NCI-H146 (cell line): ENCODE results near the gene DNAJB8.
A peak's percentile ranks its signal among the peaks of the same experiment; 100 is the strongest.

ENCODE experiments used
- DNase-seq: peaks from one replicate; lab custom pipeline; 2025; lab: John Stamatoyannopoulos, UW

The DNAJB8 gene

GRCh38 chr3:128493570-128494366 is 27.1 kb upstream of the DNAJB8 start:
- DNase-seq, result no peak

DNA sequence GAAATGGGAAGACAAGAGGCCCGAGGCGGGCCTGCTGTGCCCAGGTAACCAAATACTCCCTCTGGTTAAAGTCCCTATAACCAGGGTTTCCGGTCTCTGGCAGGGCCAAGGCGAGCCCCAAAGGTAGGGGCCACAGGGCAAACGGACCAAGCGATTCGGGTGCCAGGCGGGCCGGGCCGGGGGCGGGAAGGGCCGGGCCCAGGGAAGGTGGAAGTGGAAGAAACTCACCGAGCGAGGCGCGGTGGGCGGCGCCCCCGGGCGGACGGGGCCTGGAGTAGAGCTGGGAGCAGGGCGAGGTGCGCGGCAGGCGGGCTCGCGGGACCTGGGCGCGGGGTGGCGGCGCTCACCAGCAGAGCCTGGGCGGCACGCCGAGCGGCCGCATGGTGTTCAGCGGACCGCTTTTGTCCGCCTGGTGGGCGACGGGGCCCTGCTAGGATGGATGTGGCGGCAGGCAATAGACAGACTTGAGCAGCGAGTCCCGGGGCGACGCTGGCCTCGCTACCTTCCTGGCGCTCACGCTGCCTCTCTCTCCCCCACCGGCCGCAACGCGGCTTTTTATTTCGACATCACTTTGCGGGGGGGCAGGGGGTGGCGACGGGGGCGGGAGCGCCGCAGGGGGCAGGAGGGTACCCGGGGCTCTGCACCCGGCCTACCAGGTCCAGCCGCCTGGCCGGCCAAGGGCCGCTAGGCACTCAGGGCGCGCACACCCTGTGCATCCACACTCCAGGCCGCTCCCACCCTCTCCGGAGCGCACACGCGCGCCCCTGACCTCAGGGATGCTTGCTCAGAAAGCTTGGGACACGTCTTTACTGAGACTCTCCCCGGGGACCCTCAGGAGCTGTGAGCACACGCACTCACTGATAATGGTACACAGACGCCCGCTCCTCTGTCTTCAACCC is 26.2 kb upstream of the DNAJB8 start, which contains the start of gene GATA2:
TSS of gene GATA2 (minus strand) at position 531 of the 899 bp plus-strand sequence. CDS start 6,170 bp downstream, outside the sequence.
- DNase-seq, result peak; percentile 70

- DNase-seq, result peak; percentile 69
Measured at GRCh38 chr3:128491941-128492670, 25.4 kb upstream of the DNAJB8 start.

DNA sequence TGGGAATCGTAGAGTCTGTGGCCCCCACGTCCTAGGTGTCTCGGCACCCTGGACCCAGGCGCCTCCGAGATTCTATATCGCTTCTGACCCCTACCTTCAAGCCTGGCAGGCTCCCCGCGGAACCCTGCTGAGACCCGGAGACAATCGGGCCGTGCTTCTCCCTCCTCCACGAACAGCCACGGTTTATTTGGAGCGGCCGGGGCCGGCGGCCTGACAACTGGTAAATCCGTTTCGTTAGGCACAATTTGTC is 24.9 kb upstream of the DNAJB8 start:
- peak; percentile 56 for DNase-seq

DNA sequence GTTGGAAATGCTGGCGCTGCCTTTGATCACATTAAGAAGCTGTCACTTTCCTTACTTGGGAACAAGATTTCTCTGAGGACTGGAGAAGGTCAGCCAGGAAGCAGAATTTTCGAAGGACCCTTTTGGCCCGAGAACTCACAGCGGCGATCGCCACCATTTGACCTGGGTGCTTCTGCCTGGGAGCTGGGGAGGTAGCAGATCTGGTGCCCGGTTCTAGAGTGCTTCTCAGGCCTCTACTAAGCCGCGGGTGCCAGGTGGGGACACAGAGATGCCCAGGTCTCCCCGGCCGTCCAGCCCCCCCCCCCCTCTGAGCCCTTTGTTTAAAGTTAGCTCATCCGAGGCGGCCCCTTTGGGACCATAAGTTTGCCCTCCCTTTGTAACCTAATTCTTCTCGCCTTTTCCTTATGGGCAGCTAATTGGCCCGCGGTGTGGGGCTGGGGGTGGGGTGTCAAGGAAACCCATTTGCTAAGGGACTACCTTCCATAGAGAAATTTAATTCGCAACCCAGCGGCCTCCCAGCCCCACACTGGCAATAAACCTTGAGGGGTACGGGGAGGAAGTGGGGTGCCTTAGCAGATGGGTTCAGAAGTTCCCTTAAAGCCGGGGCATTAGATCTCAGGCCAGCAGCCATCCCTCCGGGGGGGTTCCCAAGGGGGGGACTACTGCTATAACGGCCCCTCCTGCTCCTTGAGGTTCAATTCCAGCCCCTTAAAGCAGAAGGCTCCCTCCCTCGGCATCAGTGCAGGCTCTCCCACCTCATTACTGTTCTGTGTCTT is 24.4 kb upstream of the DNAJB8 start:
- DNase-seq, result no peak

DNA sequence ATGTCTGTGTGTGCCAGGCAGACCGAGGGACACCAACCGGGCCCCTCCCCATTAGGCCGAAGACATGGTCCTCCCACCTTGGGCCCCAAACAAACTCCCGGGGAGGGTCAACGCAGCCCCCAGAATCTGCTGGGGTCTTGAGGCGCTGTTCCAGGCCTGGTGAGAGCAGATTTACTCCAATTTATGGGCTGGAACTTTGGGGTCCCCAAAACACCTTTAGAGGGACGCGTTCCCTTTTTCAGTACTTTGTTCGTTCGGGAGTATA is 23.9 kb upstream of the DNAJB8 start:
- no peak for DNase-seq

- DNase-seq, result peak; percentile 84
Measured at GRCh38 chr3:128489927-128490649, 23.4 kb upstream of the DNAJB8 start.

GRCh38 chr3:128489674-128489926 is 22.9 kb upstream of the DNAJB8 start:
- DNase-seq, result no peak

- peak; percentile 61 for DNase-seq
Measured at GRCh38 chr3:128488991-128489673, 22.4 kb upstream of the DNAJB8 start.

DNA sequence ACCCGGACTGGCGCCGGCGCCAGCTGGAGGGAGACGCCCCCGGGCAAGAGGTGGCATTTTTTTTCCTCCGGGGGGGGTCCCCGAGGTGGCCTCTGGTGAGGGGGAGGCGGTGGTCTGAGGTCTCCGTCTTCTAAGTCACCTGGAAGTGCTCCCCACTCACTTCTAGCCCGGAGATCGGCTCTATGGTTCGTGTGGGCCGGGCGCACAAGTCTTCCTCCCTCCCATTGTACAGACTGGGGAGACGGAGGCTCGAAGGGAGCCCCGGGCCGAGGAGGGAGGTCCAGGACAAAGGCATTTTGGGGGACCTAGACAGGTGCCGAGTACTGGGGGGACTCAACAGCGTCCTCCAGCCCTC is 21.9 kb upstream of the DNAJB8 start:
- DNase-seq, result no peak

- DNase-seq, result peak; percentile 94
Measured at GRCh38 chr3:128487813-128488635, 21.3 kb upstream of the DNAJB8 start.

DNA sequence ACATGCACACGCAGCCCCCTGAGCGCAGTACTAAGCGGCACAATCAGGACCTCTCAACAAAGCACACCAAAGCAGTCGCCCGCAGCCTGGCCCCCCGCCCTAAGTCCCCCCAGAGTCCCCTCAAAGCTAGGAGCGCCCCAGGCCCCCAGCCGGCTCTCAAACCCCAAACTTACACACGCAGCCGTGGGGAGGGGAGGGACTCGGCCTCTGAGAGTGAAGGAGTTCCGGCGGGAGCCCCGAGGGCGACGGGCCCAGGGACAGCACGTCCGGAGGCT is 20.8 kb upstream of the DNAJB8 start:
- DNase-seq, result no peak

- peak; percentile 59 for DNase-seq
Measured at GRCh38 chr3:128486681-128487537, 20.2 kb upstream of the DNAJB8 start.

GRCh38 chr3:128486205-128486628 is 19.5 kb upstream of the DNAJB8 start:
- DNase-seq, result no peak

- DNase-seq, result no peak
Measured at GRCh38 chr3:128485282-128486204, 18.9 kb upstream of the DNAJB8 start.

- DNase-seq, result no peak
Measured at GRCh38 chr3:128484404-128485281, 18.0 kb upstream of the DNAJB8 start.

- no peak for DNase-seq
Measured at GRCh38 chr3:128483657-128484403, 17.1 kb upstream of the DNAJB8 start.
